HG03565 (cell line): Measurements from ENCODE around the gene TMEM200B.
"Not testable (repeated sequence)": the region's sequence is repeated elsewhere in the genome, so short reads cannot be mapped to it uniquely, and the experiment has no call there.

Experiments used
- ATAC-seq: cut with Tn5 transposase; IDR thresholded peaks from one replicate; pipeline ENCODE4 v1.9.1; 2021; ENCODE audit warnings: mild to moderate bottlenecking, moderate library complexity; ENCODE audit not compliant: unreplicated experiment

The TMEM200B gene

GRCh38 chr1:29112705-29113412 is 10.8 kb downstream of the TMEM200B start:
- ATAC-seq = no peak

DNA sequence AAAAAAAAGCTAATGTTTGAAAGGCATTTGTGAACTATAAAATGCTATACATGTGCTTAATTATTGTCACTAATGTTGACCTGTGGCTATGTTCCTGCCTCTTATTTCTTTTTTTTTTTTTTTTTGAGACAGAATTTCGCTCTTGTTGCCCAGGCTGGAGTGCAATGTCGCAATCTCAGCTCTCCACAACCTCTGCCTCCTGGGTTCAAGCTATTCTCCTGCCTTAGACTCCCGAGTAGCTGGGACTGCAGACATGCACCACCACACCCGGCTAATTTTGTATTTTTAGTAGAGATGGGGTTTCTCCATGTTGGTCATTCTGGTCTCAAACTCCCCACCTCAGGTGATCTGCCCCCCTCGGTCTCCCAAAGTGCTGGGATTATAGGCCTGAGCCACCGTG is 15.7 kb downstream of the TMEM200B start:
- not testable (repeated sequence) for ATAC-seq

DNA sequence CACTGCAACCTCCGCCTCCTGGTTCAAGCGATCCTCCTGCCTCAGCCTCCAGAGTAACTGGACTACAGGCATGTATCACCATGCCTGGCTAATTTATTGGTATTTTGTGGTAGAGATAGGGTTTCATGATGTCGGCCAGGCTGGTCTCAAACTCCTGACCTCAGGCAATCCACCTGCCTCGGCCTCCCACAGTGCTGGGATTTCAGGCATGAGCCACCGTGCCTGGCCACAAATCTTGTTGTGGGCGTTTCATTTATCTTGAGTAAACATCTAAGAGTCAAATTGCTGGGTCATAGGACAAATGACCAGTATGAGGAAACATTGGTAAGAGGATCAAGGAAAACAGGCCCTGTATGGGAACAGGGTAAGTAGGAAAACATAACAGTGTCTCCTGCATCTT is 17.9 kb downstream of the TMEM200B start:
- no peak for ATAC-seq

- ATAC-seq = no peak
These were observed 23.2 kb downstream of the TMEM200B start for GRCh38 chr1:29100487-29100886.

DNA sequence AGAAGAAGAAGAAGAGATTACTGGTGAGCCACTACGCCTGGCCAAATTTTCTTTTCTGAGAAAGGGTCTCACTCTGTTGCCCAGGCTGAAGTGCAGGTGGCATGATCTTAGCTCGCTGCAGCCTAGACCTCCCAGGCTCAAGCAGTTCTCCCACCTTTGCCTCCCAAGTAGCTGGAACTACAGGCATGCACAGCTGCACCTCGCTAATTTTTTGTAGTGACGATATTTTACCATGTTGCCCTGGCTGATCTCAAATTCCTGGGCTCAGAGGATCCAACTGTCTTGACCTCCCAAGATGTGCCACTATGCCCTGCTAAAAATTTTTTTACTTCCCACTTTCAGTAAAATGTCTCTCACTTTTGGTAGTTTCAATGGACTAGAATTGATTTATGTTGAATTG is 24.4 kb downstream of the TMEM200B start:
- no peak for ATAC-seq

DNA sequence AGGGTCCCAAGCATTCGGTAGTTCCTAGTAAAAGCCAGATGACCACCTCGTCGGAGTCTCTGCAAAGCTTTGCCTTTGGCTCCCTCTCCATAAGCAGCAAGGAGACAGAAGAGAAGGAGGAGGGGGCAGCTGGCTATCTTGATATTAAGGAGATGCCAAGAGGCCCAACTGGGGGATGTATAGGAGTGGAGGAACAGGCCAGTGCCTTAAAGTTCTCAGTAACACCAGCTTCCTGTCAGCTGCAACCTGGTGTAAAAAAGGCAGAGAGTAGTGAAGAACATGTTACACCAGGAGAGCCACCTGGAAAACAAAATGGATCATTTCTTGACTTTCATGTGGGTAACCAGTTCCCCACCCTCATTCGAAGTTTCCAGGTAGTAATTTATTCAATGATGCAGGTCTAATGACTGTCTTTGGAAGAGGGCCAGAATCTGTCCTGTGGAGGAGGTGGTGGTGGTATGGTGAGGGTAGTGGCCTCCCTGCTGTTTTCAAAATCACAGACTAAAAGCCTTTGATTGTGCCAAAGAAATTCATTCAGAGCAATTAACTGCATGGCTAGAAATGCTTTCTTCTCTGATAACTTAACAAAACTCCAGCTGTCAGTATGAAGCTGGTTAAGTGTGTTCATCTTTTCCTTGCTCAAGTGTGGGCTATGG is 27.3 kb downstream of the TMEM200B start:
- ATAC-seq = no peak

GRCh38 chr1:29094954-29095353 is 28.7 kb downstream of the TMEM200B start:
- no peak for ATAC-seq

DNA sequence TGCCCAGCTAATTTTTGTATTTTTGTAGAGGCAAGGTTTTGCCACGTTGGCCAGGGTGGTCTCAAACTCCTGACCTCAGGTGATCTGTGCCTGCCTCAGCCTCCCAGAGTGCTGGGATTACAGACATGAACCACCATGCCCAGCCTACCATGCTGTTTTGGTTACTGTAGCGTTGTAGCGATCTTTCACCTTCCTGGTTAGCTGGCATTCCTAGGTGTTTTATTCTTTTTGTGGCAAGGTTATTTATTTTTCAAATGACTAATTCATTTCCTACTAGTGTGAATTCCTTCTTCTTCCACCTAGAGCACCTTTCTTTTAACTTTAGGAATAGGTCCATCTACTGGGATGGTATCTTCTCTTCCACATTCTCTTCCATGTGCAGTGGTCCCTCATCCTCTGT is 29.3 kb downstream of the TMEM200B start:
- no peak for ATAC-seq

DNA sequence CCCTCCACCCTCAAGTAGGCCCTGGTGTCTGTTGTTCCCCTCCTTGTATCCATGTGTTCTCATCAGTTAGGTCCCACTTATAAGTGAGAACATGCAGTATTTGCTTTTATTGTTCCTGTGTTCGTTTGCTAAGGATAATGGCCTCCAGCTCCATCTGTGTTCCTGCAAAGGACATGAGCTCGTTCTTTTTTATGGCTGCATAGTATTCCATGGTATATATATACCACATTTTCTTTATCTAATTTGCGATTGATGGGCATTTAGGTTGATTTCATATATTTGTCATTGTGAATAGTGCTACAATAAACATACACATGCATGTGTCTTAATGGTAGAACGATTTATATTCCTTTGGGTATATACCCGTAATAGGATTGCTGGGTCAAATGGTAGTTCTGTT is 31.0 kb downstream of the TMEM200B start:
- ATAC-seq = not testable (repeated sequence)

- ATAC-seq = no peak
These were observed 32.6 kb downstream of the TMEM200B start for GRCh38 chr1:29090937-29091618.

- no peak for ATAC-seq
These were observed 39.5 kb downstream of the TMEM200B start for GRCh38 chr1:29084196-29084521.

- no peak for ATAC-seq
These were observed 40.1 kb downstream of the TMEM200B start for GRCh38 chr1:29083317-29084195.

- no peak for ATAC-seq
These were observed 41.2 kb downstream of the TMEM200B start for GRCh38 chr1:29082519-29082918.

DNA sequence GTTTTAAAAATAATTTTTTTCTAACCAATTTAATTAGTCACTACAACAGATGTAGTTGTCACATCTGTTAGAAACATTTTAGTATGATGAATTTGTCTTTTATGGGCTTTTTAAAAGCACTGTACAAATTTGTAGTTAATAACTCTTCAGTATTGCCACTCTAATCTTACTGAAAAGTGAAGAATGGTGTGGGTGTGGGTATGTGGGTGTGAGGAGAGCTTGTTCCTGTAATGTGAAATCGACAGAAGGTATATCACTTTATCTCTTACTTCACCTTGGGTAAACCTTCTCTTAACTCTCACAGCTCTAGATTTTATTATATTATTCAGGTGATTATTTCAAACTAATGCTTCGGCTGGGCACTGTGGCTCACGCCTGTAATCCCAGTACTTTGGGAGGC is 42.5 kb downstream of the TMEM200B start:
- ATAC-seq = no peak

DNA sequence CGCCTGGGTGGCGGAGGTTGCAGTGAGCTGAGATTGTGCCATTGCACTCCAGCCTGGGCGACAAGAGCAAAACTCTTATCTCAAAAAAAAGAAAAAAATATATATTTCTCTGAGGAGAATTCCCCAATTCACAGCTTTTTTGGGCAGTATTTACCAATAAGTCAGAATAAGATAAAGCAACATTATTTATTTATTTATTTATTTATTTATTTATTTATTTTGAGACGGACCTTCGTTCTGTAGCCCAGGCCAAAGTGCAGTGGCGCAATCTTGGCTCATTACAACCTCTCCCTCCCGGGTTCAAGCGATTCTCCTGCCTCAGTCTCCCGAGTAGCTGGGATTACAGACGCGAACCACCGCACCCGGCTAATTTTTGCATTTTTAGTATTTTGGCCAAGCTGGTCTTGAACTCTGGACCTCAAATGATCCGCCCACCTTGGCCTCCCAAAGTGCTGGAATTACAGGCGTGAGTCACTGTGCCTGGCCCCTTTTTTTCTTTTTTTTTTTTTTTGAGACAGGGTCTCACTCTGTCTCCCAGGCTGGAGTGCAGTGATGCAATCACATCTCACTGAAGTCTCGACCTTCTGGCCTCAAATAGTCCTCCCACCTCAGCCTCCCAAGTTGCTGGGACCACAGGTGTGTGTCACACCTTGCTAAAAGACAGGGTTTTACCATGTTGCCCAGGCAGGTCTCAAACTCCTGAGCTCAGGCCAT is 43.6 kb downstream of the TMEM200B start:
- ATAC-seq = not testable (repeated sequence)

DNA sequence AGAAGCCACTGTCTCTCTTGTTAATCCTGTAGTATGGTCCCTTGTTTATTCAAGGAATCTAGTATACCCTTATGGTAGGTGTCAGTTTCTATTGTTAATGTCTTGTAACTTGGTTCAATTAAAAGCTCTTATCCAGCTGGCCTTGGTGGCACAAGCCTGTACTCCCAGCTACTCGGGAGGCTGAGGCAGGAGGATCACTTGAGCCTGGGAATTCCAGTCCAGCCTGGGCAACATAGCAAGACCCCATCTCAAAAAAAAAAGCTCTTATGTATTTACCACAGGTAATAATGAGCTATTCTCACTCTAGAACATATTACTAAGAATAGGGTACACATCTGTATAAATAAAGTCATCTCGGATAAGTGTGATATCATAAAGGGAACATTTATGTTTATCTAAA is 46.5 kb downstream of the TMEM200B start:
- no peak for ATAC-seq
